ACC112 (cell line): ENCODE data around the gene ZBED1.
"Not testable (repeated sequence)": the region's sequence is repeated elsewhere in the genome, so short reads cannot be mapped to it uniquely, and the experiment has no call there.

Experiments
- H2AFZ ChIP-seq: fragments of 200-600 bp; sonication (generic); one replicate; pipeline ENCODE4 v1.6.0; 2017; ENCODE audit warnings: antibody characterized with exemption, low read length; ENCODE audit not compliant: unreplicated experiment
- H3K27ac ChIP-seq: fragments of 200-600 bp; sonication (generic); 2 replicates; pipeline ENCODE4 v1.5.1; 2014; ENCODE audit warnings: low read depth, mild to moderate bottlenecking, antibody characterized with exemption, low read length, moderate library complexity
- H3K27me3 ChIP-seq: fragments of 200-600 bp; sonication (generic); 2 replicates; pipeline ENCODE4 v1.6.1; 2014; ENCODE audit warnings: mild to moderate bottlenecking, antibody characterized with exemption, low read length, moderate library complexity, mixed read lengths; ENCODE audit not compliant: insufficient read depth
- H3K36me3 ChIP-seq: fragments of 200-600 bp; sonication (generic); 2 replicates; pipeline ENCODE4 v1.6.1; 2016; ENCODE audit warnings: mild to moderate bottlenecking, antibody characterized with exemption, low read length, moderate library complexity, mixed read lengths; ENCODE audit not compliant: insufficient read depth
- H3K4me1 ChIP-seq: fragments of 200-600 bp; sonication (generic); one replicate; pipeline ENCODE4 v1.6.1; 2016; ENCODE audit warnings: low read length, mixed read lengths; ENCODE audit not compliant: insufficient read depth, unreplicated experiment, control insufficient read depth
- H3K4me3 ChIP-seq: fragments of 200-600 bp; sonication (generic); 2 replicates; pipeline ENCODE4 v1.5.1; 2014; ENCODE audit warnings: mild to moderate bottlenecking, low read depth, low read length
- H3K79me2 ChIP-seq: fragments of 200-600 bp; sonication (generic); one replicate; pipeline ENCODE4 v1.6.0; 2016; ENCODE audit warnings: low read length; ENCODE audit not compliant: control insufficient read depth, unreplicated experiment, insufficient read depth

ZBED1 gene

DNA sequence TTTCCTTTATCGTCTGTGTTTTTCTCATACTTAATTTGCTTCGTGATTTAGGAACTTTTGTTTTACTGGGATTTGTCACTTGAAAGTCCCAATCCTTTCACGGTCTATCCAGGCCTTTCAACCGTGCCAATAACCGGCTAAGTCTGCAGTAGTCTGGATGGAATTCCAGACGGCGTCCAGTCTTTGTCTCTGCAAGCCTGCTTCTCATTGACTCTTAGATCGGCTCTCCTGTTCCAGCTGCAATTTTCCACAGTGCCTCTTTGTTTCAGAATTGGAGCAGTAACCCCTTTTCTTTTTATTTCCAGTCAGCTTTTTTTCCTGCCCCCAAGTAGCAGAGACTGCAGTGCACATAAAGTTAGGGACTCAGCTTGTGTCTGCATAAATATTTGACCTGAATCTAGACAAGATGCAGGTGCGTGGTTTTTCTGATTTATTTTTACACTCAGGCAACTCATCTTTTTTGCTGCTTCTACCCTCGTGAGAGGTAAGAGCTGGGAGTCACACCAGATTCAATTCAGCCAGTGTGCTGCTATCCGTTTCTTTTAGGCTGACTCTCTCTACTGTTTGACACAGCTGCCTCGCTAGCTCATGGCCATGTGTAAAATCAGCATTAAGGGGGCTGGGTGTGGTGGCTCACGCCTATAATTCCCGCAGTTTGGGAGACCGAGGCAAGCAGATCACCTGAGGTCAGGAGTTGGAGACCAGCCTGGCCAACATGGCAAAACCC lies 37.4 kb upstream of the ZBED1 start:
- Histone ChIP-seq H3K27me3 (peaks cover 62% of the 10 kb centered on the region), H3K4me1 (no peaks in the 10 kb centered on the region), H3K4me3 (peak overlapping the region; percentile 46; the same call in 1 of the 2 replicates), H3K79me2 (no peaks in the 10 kb centered on the region), H3K36me3 (no peaks in the 10 kb centered on the region), H2AFZ (peak overlapping the region; percentile 64), H3K27ac (no peak overlapping the region)

DNA sequence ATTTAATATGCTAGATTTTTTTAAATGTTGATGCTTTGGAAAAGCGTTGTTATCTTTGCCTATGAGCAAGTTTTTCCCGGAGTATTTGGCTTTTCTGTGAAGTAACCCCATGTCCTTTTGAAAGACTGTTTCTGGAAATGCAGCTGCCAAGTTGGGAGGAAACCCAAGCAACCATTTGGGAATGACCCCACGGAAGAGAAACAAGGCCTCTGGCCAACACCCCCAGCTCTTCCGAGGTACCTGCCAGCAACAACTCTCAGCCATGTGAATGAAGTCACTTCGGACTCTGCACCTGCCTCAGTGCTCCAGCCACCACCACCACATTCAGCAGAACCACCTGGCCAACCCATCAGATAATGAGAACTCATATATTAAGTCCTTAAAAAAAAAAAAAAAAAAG lies 36.2 kb upstream of the ZBED1 start:
- no peaks in the 10 kb centered on the region for H3K79me2 ChIP-seq
- no peaks in the 10 kb centered on the region for H3K36me3 ChIP-seq
- no peak overlapping the region for H2AFZ ChIP-seq
- no peaks in the 10 kb centered on the region for H3K4me1 ChIP-seq
- H3K4me3 ChIP-seq: no peak overlapping the region
- peaks cover 54% of the 10 kb centered on the region for H3K27me3 ChIP-seq
- no peak overlapping the region for H3K27ac ChIP-seq

DNA sequence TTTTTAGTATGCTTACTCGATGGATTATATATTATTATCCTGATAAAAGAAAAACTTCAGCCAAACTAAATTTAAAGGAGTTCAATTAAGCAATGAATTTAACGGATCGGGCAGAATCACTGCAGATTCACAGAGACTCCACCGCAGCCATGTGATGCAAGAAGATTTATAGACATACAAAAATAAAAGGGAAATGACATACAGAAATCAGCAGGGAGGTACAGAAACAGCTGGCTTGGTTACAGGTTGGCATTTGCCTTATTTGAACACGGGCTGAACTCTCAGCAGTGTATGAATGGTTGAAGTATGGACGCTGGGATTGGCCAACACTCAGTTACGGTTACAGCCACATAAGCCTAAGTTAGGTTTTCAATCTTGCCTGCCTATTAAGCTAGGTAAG lies 35.4 kb upstream of the ZBED1 start:
- H3K27ac ChIP-seq: no peak overlapping the region
- H3K4me3 ChIP-seq: no peak overlapping the region
- H3K36me3 ChIP-seq: no peaks in the 10 kb centered on the region
- H3K4me1 ChIP-seq: no peaks in the 10 kb centered on the region
- no peak overlapping the region for H2AFZ ChIP-seq
- H3K27me3 ChIP-seq: peaks cover 52% of the 10 kb centered on the region
- H3K79me2 ChIP-seq: no peaks in the 10 kb centered on the region

DNA sequence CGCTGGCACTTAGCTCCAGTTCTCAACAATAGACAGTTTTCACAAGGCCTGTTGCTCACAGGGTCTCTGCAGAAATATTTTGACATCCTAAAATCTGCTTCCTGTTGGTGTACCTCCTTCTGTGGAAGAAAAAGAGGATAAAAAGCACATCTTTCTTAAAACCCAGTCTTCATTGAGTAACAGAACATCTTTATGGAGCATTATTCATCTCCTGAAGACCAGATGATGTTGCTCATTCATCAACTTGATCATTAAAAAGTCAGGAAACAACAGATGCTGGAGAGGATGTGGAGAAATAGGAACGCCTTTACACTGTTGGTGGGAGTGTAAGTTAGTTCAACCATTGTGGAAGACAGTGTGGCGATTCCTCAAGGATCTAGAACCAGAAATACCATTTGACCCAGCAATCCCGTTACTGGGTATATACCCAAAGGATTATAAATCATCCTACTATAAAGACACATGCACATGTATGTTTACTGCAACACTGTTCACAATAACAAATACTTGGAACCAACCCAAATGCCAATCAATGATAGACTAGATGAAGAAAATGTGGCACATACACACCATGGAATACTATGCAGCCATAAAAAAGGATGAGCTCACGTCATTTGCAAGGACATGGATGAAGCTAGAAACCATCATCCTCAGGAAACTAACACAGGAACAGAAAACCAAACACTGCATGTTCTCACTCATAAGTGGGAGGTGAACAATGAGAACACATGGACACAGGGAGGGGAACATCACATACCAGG lies 33.7 kb upstream of the ZBED1 start:
- H3K36me3 ChIP-seq, H3K79me2 ChIP-seq, H2AFZ ChIP-seq, H3K4me3 ChIP-seq, H3K4me1 ChIP-seq, H3K27ac ChIP-seq: not testable (repeated sequence)
- H3K27me3 ChIP-seq: peaks cover 46% of the 10 kb centered on the region

DNA sequence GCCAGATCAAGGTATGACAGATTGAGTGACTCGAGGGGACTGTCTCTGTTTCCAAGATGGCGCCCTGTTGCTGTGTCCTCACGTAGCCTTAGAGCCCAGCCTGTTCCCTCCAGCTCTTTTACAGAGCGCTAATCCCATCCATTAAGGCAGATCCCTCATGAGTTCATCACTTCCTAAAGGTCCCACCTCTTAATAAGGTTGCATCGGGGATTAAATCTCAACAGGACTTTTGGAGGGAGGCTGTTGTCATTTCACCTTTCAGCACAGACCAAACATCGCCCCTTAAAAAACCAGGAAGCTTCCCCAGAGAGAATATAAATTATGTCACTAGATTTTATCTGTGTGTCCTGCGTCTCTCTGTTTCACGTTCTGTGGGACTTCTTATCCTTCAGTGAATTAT lies 32.6 kb upstream of the ZBED1 start:
- Histone ChIP-seq H3K27ac (no peak overlapping the region), H3K4me1 (no peaks in the 10 kb centered on the region), H3K27me3 (peaks cover 43% of the 10 kb centered on the region), H3K4me3 (no peak overlapping the region), H3K79me2 (no peaks in the 10 kb centered on the region), H2AFZ (no peak overlapping the region), H3K36me3 (no peaks in the 10 kb centered on the region)

DNA sequence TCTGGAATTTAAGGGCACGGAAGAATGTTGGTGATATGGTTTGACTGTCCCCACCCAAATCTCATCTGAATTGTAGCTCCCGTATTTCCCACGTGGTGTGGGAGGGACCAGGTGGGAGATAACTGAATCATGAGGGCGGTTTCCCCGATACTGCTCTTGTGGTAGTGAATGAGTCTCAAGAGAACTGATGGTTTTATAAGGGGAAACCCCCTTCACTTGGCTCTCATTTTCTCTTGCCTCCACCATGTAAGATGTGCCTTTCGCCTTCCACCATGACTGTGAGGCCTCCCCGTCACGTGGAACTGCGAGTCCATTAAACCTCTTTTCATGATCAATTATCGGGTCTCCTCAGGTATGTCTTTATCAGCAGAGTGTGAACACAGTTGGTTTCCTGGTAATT lies 25.6 kb upstream of the ZBED1 start:
- H3K27me3 ChIP-seq: peaks cover 40% of the 10 kb centered on the region
- no peak overlapping the region for H2AFZ ChIP-seq
- no peaks in the 10 kb centered on the region for H3K4me1 ChIP-seq
- H3K36me3 ChIP-seq: no peaks in the 10 kb centered on the region
- H3K79me2 ChIP-seq: no peaks in the 10 kb centered on the region
- H3K27ac ChIP-seq: no peak overlapping the region
- H3K4me3 ChIP-seq: no peak overlapping the region

DNA sequence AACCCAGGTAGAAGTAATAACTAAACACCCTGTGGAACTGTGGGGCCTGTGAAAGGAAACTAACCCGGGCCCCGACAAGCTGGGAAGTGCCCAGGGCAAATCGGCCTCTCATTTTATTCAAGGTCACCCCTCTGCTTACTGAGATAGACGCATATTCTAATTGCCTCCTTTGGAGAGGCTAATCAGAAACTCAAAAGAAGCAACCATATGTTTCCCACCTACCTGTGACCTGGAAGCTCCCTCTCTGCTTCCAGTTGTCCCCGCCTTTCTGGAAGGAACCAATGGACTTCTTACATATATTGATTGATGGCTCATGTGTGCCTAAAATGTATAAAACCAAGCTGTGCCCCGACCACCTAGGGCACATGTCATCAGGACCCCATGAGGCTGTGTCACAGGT lies 23.1 kb upstream of the ZBED1 start:
- Histone ChIP-seq H3K4me1 (no peaks in the 10 kb centered on the region), H3K4me3 (no peak overlapping the region), H3K27me3 (peaks cover 43% of the 10 kb centered on the region), H3K36me3 (no peaks in the 10 kb centered on the region), H3K27ac (no peak overlapping the region), H2AFZ (no peak overlapping the region), H3K79me2 (no peaks in the 10 kb centered on the region)

DNA sequence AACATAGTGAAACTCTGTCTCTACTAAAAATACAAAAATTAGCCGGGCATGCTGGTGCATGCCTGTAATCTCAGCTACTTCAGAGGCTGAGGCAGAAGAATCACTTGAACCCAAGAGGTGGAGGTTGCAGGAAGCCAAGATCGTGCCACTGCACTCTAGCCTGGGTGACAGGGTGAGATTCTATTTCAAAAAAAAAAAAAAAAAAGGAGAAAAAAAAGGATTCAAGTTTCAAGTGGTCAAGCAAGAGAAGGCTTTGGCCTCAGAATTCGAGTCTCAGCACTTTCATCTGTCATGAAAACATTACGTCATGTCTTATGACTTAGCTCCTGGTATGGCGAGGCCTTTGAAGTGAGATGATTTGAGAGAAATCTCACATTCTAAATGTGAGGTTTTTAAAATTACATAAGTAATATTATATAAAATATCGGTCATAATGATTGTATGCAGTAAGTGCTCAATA lies 21.2 kb upstream of the ZBED1 start:
- H3K27me3 ChIP-seq: peaks cover 41% of the 10 kb centered on the region
- H2AFZ ChIP-seq: no peak overlapping the region
- no peaks in the 10 kb centered on the region for H3K36me3 ChIP-seq
- no peak overlapping the region for H3K4me3 ChIP-seq
- H3K4me1 ChIP-seq: no peaks in the 10 kb centered on the region
- H3K27ac ChIP-seq: no peak overlapping the region
- no peaks in the 10 kb centered on the region for H3K79me2 ChIP-seq

DNA sequence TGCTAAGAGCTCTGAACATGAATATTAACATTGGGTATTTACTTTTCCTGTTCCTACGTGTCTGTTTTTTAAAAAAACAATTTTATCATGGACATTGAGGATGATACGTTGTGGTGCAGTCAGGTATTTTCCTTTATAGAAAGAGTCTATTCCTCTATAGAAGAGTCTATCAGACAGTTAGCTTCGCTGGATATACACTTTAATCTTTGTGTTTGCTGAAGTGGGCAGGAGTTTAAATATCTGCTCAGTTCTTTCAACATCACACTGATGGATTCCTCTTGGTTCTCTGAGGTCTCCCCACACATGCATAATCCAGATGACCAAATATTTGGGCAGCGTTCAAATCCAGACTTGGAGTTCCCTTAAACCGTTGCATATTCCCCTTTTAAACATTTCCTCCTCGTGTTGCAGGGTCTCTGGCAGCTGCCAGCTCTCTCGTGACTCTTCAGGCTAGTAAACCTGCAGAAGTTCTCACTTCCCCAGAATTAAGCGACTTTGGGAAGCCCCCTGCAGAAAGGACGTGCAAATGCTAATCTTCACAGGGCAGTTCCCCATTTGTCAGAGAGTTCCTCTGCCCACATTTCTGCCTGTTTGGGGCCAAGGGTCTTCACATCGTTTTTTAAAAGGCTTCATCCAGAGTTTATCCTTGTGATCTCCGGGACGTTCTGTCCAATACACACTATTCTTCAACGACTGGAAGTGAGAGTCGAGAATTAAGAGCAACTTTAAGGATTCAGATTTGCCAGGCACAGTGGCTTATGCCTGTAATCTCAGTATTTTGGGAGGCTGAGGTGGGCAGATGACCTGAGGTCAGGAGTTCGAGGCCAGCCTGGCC lies 20.5 kb upstream of the ZBED1 start:
- H3K79me2 ChIP-seq: no peaks in the 10 kb centered on the region
- no peaks in the 10 kb centered on the region for H3K36me3 ChIP-seq
- H3K4me3 ChIP-seq: no peak overlapping the region
- no peak overlapping the region for H3K27ac ChIP-seq
- no peak overlapping the region for H2AFZ ChIP-seq
- H3K4me1 ChIP-seq: no peaks in the 10 kb centered on the region
- peaks cover 39% of the 10 kb centered on the region for H3K27me3 ChIP-seq

DNA sequence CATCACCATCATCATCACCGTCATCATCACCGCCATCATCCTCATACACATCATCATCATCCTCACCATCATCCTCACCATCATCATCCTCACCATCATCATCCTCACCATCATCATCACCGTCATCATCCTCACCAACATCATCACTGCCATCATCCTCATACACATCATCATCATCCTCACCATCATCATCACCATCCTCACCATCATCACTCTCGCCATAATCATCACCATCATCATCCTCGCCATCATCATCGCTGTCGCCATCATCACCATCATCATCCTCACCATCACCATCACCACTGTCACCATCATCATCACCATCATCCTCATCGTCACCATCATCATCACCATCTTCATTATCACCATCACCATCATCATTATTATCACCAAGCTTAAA lies 19.8 kb upstream of the ZBED1 start:
- Histone ChIP-seq H3K4me1 (no peaks in the 10 kb centered on the region), H3K27ac (no peak overlapping the region), H3K36me3 (no peaks in the 10 kb centered on the region), H3K27me3 (peaks cover 39% of the 10 kb centered on the region), H2AFZ (no peak overlapping the region), H3K79me2 (no peaks in the 10 kb centered on the region), H3K4me3 (no peak overlapping the region)
